ENCODE measurements around the gene AKAP13.
"Not testable (repeated sequence)": the region's sequence is repeated elsewhere in the genome, so short reads cannot be mapped to it uniquely, and the experiment has no call there.

- not testable (repeated sequence) for TF ChIP-seq RXRA (IDR thresholded peaks at IDR 0.05; ENCODE audit: insufficient read depth, low read depth, low read length); ASH2L (IDR thresholded peaks at IDR 0.05; ENCODE audit: low read length); SP4 (IDR thresholded peaks at IDR 0.05; ENCODE audit: low read length); EGR1 (IDR thresholded peaks at IDR 0.05; ENCODE audit: borderline replicate concordance, low read depth, low read length); EP300 (IDR thresholded peaks at IDR 0.05; ENCODE audit: borderline replicate concordance in 1 of 2, low read depth in 2 of 2, low read length in 2 of 2); MAX (IDR thresholded peaks at IDR 0.05); SIX5 (IDR thresholded peaks at IDR 0.05; ENCODE audit: low read depth, low read length); SIN3A (conservative IDR thresholded peaks at IDR 0.05 in 1 of 2, IDR thresholded peaks at IDR 0.05 in 1 of 2; ENCODE audit: low read depth in 1 of 2, low read length in 2 of 2); POLR2AphosphoS5 (IDR thresholded peaks at IDR 0.05; ENCODE audit: low read depth, low read length); CTCF (IDR thresholded peaks at IDR 0.05; ENCODE audit: control extremely low read depth in 1 of 3, insufficient read depth in 1 of 3, low read depth in 1 of 3, low read length in 3 of 3)
These were observed 103.6 kb downstream of the AKAP13 start for GRCh38 chr15:85483955-85484354.

All from H1 (cell line).